HG03025 (cell line): ENCODE data around the gene JPH4.

Experiments
- ATAC-seq: cut with Tn5 transposase; IDR thresholded peaks from one replicate; pipeline ENCODE4 v1.9.1; 2021; ENCODE audit warnings: mild to moderate bottlenecking, moderate library complexity; ENCODE audit not compliant: unreplicated experiment, low FRiP score

Gene JPH4

GRCh38 chr14:23578560-23579310 is at the start of gene JPH4:
TSS of gene JPH4 (minus strand) at chr14:23578790. CDS start at chr14:23577453, 1,337 bp downstream.
- ATAC-seq: no peak

GRCh38 chr14:23627961-23628360 is 49.4 kb upstream of the JPH4 start:
- no peak for ATAC-seq

GRCh38 chr14:23626946-23627345 is 48.4 kb upstream of the JPH4 start:
- ATAC-seq: no peak

GRCh38 chr14:23624830-23625404 is 46.3 kb upstream of the JPH4 start:
- no peak for ATAC-seq

- ATAC-seq: no peak
Observed at GRCh38 chr14:23623962-23624361, 45.4 kb upstream of the JPH4 start.

GRCh38 chr14:23622990-23623389 is 44.4 kb upstream of the JPH4 start:
- no peak for ATAC-seq

GRCh38 chr14:23621932-23622730 is 43.5 kb upstream of the JPH4 start:
- ATAC-seq: no peak

- ATAC-seq: no peak
Observed at GRCh38 chr14:23621204-23621931, 42.8 kb upstream of the JPH4 start.

GRCh38 chr14:23620177-23620702 is 41.6 kb upstream of the JPH4 start:
- ATAC-seq: no peak

GRCh38 chr14:23618415-23618988 is 39.9 kb upstream of the JPH4 start:
- no peak for ATAC-seq

- ATAC-seq: no peak
Observed at GRCh38 chr14:23617539-23617938, 38.9 kb upstream of the JPH4 start.

GRCh38 chr14:23615856-23616255 is 37.3 kb upstream of the JPH4 start:
- ATAC-seq: no peak

GRCh38 chr14:23614395-23614828 is 35.8 kb upstream of the JPH4 start:
- no peak for ATAC-seq

GRCh38 chr14:23613242-23614070 is 34.9 kb upstream of the JPH4 start:
- no peak for ATAC-seq

GRCh38 chr14:23612802-23613201 is 34.2 kb upstream of the JPH4 start:
- no peak for ATAC-seq

- ATAC-seq: no peak
Observed at GRCh38 chr14:23612354-23612732, 33.8 kb upstream of the JPH4 start.

GRCh38 chr14:23610815-23611289 is 32.3 kb upstream of the JPH4 start:
- no peak for ATAC-seq

GRCh38 chr14:23610090-23610814 is 31.7 kb upstream of the JPH4 start:
- ATAC-seq: no peak
